HPDE6-E6E7 (cell line): Measurements from ENCODE around the gene NUP214.

Experiments
- DNase-seq: peaks from one replicate; pipeline ENCODE4 v3.0.0; 2011; ENCODE audit warnings: missing footprints; ENCODE audit errors: extremely low spot score

Gene NUP214

DNA sequence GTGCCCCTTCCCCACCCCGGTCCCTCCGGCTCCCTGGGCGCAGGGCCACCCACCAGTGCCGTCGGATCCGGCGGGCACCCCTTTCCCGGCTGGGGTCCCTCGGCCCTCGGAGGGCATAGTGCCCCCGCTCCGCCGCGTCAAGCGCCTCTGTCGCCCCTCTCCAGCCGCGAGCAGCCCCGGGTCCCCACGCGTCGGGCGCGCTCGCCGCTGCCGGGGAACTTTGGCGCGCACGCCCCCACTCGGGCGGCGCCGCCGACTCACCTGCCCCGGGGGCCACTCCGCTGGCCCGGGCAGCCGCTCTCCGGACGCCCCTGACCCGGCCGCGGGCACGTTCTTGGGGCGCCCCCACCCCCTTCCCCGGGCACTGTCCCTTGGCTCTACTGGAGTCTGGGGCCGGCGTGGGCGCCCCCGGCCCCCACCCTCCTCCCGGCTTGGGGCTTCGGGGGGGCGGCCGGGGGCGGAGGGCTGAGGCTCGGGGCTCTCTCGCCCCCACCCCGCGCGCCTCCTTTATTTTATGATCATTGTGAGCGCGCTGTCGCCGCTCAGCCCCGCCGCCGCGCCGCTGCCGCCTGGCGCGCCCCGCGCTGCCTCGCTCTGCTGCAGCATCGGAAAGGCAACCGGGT, 152.0 kb downstream of the NUP214 start:
- no peak for DNase-seq

DNA sequence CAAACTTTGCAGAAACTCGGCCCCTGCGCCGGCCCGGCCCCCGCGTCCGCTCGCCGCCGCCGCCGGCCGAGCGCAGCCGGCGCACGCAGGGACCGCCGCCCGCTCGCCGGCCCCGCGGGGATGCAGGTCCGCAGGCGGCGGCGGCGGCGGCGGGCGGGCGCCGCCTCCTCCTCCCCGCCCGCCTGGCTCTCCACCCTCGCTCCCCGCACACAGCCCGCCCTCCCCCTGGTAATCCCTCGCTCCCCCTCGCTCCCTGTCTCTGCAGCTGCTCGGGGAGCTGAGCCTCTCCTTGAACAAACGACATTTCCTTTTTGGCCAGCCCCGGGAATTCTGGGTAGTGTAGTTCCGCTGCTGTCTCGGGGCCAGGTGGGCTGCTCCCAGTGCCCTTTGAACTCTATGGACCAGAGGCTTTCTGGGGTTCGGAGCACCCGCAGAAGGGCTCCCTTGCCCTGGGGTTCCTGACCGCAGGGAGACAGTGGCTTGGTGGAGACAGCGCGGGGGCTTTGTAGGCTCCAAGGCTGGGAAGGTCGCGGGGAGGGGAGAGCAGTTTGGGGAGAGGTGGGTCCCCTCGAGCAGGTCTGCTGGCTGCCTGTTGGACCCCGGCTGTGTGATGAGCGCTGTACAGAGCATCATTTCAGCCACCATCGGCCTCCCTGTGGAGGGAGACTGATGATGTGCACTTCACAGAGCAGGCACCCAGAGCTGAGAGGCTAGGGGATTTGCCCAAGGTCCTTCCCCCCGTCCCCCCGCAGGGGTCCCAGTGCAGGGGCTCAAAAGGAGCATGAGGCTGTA, 152.7 kb downstream of the NUP214 start:
- peak; percentile 92 for DNase-seq

DNA sequence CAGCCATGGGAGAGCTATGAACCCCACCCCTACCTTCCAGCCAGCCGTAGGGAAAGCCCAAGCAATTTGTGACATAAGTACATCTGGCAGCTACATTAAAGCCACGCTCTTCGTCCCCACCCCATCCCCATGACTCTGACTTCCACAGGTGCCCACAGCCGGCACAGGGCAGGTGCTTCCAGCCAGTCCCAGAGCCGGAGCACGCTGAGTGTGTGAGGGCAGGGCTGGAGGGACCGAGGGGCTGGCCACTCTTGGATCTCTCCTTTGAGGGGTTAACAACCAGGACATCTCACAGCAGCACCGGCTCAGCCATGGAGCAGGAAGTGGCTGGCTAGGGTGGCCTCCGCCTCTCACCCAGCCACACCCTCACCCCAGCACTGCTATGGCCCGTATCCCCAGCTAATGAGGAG, 153.3 kb downstream of the NUP214 start:
- no peak for DNase-seq

DNA sequence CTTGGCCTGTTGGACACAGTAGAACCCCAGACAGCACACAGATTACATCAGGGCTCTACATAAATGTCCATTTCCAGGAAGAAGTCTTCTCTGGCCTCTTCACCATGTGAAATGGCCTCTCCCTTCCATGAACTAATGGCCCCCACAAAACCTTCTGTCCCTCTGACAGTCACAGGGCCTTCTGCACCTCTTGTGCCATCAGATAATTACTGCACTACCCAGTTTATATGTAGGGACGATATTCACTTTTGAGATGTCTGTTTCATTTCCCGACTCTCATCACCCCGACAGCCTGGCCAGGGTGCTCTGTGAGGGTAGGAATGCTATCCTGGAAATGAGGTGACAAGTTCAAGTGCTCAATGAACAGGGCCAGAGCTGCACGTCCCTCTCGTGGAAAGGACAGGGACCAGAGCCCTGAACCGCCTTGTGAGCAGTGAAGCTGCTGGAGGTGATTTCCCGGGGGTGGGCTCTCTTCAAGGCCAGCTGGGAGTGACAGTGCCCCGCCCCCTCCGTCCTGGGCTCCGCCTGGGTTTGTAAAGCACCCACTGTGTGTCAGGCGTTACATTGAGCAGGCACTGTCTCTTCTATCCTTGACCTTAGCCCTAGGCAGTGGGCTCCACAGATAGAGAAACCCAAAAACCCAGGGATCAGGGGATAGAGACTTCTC, 153.9 kb downstream of the NUP214 start:
- no peak for DNase-seq

DNA sequence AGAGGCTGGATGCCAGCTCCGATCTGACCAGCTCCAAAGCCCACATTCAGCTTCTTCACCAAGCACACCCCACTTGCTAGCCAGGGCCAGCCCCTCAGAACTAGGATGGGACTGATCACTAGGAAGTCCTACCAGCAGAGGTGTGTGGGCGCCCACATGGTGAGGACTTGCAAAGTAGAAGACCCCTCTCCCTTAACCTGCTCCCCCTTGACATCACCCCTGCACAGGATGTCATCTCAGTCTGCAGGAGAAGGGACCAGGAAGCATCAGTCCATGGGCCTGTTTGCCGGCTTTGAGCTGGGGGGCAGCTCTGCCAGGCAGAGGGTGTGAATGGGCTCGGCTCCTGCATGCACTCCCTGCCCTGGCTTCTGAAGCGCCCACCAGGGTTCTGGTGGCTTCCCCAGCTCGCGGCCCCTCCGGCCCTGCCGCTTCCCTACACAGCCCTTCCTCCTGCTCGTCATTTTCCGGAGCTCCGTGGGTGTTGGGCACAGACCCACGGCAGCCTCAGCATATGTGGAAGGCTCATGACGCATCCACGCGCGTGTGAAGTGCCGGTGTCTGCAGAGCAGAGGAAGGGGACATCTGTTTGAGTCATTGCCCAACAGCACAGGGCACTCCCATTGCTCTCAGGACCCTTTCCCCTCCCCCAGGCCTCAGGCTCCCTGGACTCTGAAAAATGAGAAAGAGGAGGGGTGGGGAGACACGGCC, 154.6 kb downstream of the NUP214 start:
- DNase-seq, result no peak

DNA sequence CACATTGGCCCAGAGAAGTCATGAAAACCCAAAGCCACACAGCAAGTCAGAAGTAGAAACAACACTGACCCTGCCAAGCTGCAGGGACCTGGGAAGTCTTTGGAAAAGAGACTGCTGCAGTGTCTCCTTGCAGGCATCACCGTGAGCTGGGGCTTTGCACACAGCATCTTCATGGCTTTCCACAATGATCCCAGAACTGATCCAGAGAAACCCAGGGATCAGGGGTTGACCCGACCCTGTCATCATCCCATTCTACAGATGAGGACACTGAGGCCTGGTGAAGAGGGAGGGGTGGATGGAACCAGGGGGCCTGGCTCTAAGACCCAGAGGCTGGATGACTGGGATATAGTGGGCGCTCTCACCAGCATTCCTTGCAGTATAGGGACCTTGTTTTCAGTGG, 155.3 kb downstream of the NUP214 start:
- no peak for DNase-seq

DNA sequence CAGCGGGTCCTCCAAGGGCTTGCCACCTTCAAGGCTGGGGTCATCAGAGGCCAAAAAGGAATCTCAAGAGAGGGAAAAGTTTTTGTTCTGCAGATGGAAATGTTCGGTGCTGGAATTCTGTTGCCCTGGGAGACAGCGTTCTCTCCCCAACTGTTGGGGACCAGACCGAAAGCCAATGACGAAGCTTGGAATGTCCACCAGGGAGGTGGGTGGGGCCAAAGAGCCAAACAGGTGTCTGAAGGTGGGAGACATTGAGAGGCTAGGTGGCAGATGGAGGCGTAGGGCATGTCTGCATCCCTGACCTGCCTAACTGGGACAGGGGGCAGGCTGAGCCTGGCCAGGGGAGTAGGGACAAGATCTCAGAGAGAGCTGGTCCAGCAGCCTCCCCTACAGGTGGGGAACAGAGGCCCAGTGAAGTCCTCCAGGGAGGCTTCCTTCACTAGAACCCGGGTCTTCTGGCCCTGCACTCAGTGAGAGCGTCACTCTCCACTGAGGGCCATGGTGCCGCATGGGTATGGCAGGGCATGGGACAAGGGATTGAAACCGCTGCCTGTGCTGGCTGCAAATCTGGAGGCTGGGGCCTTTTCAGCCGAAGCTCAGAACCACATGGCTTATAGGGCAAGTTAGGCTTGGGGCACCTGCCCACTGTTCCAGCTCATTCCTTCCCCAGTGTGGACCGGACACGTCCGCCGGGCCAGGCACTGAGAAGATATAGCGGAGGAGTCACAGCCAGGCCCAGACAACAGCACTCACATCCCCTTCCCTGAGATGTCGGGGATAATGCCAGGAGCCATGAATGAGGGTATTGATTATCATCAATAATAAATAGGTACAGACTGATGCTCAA, 156.0 kb downstream of the NUP214 start:
- no peak for DNase-seq

DNA sequence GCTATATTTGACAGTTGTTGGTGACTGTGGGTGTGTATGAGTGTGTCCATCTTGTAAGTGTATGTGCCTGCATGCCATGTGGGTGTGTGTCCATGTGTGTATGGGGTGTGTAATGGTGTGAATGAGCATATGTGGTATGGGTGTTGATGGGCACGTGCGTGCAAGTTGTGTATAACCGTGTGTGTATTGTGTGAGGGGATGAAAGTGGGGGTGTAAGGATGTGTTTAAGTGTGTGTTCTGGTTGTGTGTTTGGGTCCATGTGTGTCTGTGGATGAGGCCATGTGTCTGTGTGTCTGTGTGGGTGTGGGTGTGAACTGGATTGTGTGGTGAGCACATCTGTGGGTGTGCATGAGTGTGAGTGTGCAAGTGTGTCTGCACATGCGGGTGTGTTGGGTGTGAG, 156.8 kb downstream of the NUP214 start:
- DNase-seq, result no peak

DNA sequence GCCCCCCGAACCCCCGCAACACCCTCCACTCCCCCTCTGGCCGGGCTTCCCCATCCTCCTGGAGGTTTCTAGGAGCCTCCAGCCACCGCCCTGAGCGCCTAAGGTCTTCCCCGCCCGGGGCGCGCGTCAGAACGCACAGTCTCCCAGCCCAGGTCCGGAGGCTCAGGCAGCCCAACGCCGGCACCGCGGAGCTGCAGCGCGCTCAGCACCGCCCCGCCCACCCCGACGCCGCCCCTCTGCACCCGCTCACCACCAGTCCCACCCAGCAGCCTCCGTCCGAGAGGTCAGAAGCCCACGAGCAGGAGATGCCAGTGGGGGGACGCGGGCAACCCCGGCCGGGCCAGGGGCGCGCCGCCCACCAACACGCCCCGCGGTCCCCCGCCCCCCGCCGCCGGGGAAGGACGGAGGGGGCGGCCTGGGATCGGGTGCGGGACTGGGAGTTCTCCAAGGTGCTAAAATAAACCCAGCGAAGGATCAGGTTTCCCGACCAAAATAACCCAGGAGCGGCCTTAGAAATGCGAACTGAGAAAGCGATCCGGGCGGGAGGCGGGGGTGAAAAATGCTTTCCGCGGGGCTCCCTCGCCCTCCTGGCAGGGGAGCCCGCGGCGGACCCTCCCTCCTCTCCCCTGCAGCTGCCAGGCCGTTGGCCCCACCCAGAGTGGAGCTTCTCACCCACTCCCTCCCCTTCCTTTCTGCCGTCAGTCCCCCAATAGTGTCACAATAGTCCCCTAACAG, 157.5 kb downstream of the NUP214 start:
- no peak for DNase-seq
